HuH-7 (cell line): Measurements from ENCODE around the gene NDUFC2.
"Not testable (repeated sequence)": the region's sequence is repeated elsewhere in the genome, so short reads cannot be mapped to it uniquely, and the experiment has no call there.

ENCODE experiments used
- DNase-seq: peaks from one replicate; pipeline ENCODE4 v3.0.0; 2011; ENCODE audit warnings: low spot score

NDUFC2 gene

GRCh38 chr11:78079232-78080083, at the start of gene NDUFC2:
NDUFC2 (minus strand) TSS chr11:78079862; CDS start chr11:78079744, 118 bp downstream.
- peak; percentile 62 for DNase-seq

- no peak for DNase-seq
These were observed 47.7 kb upstream of the NDUFC2 start for GRCh38 chr11:78127403-78127802.

GRCh38 chr11:78112582-78113275, 33.1 kb upstream of the NDUFC2 start:
- DNase-seq: no peak

- DNase-seq: no peak
These were observed 31.6 kb upstream of the NDUFC2 start for GRCh38 chr11:78111298-78111697.

- DNase-seq: no peak
These were observed 31.2 kb upstream of the NDUFC2 start for GRCh38 chr11:78110830-78111229.

GRCh38 chr11:78110351-78110750, 30.7 kb upstream of the NDUFC2 start:
- no peak for DNase-seq

GRCh38 chr11:78109081-78110015, 29.7 kb upstream of the NDUFC2 start:
- no peak for DNase-seq

- DNase-seq: no peak
These were observed 21.2 kb upstream of the NDUFC2 start for GRCh38 chr11:78100676-78101472.

GRCh38 chr11:78100261-78100660, 20.6 kb upstream of the NDUFC2 start:
- no peak for DNase-seq

- DNase-seq: no peak
These were observed 20.0 kb upstream of the NDUFC2 start for GRCh38 chr11:78099666-78100065.

GRCh38 chr11:78097666-78098385, 18.2 kb upstream of the NDUFC2 start:
- DNase-seq: no peak

- no peak for DNase-seq
These were observed 14.6 kb upstream of the NDUFC2 start for GRCh38 chr11:78094250-78094649.

GRCh38 chr11:78086521-78087074, 6.9 kb upstream of the NDUFC2 start:
- not testable (repeated sequence) for DNase-seq

GRCh38 chr11:78085972-78086371, 6.3 kb upstream of the NDUFC2 start:
- no peak for DNase-seq

GRCh38 chr11:78084506-78084905, 4.8 kb upstream of the NDUFC2 start:
- not testable (repeated sequence) for DNase-seq

- DNase-seq: no peak
These were observed 3.4 kb upstream of the NDUFC2 start for GRCh38 chr11:78083021-78083420.

- DNase-seq: no peak
These were observed 2.5 kb upstream of the NDUFC2 start for GRCh38 chr11:78082146-78082545.

GRCh38 chr11:78081583-78081982, 1.9 kb upstream of the NDUFC2 start:
- DNase-seq: no peak

GRCh38 chr11:78080818-78081495, 1.3 kb upstream of the NDUFC2 start:
- DNase-seq: no peak
